ENCODE results near the gene PIK3R2. TPM values are rescaled to one million over a fixed set of nuclear protein-coding genes. Genes with fewer than 3 reads are reported as not detected.
A peak's percentile ranks its signal among the peaks of the same experiment; 100 is the strongest.

Gene PIK3R2
- total RNA-seq, 1 donor from 2014 or later, result 19.9 TPM

DNA sequence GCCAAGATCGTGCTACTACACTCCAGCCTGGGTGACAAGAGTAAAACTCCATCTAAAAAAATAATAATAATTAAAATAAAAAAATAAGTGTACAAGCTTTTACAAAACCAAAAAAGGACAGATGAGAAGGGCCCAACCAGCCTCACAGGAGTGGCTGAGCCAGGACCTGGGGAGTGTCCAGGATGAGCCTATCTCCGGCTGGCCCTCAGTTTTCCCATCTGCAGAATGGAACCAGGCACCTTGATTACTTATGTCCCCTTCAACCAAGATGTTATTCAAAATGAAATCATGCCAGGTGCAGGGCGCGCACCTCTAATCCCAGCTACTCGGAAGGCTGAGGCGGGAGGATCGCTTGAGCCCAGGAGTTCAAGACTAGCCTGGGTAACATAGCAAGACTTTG, 11.1 kb downstream of the PIK3R2 start:
- TF ChIP-seq, protein P1, sequence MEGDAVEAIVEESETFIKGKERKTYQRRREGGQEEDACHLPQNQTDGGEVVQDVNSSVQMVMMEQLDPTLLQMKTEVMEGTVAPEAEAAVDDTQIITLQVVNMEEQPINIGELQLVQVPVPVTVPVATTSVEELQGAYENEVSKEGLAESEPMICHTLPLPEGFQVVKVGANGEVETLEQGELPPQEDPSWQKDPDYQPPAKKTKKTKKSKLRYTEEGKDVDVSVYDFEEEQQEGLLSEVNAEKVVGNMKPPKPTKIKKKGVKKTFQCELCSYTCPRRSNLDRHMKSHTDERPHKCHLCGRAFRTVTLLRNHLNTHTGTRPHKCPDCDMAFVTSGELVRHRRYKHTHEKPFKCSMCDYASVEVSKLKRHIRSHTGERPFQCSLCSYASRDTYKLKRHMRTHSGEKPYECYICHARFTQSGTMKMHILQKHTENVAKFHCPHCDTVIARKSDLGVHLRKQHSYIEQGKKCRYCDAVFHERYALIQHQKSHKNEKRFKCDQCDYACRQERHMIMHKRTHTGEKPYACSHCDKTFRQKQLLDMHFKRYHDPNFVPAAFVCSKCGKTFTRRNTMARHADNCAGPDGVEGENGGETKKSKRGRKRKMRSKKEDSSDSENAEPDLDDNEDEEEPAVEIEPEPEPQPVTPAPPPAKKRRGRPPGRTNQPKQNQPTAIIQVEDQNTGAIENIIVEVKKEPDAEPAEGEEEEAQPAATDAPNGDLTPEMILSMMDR (conservative IDR thresholded peaks at IDR 0.05; ENCODE audit: low read depth, low read length), result no peak
- DNase-seq (ENCODE audit: low read depth), result no peak
- H3K4me3 ChIP-seq (ENCODE audit: low read depth, low read length), result no peak overlapping the region

DNA sequence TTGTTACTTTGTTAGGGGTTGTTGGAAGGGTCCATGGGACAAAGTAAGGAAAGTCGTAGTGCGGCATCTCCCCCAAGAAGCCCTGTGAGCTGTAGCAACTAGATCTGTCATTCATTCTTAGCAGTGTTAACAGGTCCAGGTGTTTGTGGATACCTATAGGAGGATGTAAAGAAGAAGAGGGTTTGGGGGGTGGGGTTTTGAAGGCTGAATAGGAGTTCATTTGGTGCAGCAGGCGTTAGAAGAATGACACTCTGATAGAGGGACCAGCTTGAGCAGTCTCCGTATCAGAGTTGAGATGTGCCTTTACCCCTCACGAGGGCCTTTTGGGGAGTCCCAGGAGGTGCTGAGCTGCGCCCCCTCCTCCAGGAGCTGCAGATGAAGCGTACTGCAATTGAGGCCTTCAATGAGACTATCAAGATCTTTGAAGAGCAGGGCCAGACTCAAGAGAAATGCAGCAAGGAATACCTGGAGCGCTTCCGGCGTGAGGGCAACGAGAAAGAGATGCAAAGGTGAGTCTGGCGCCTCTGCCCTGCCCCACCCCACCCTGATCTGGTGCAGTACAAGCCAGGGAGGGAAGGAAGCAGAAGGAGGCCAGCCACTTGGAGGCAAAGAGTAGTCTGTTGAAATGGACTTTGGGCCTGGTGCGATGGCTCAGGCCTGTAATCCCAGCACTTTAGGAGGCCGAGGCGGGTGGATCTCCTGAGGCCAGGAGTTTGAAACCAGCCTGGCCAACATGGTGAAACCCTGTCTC, 13.0 kb downstream of the PIK3R2 start:
- no peak for DNase-seq (ENCODE audit: low read depth)
- TF ChIP-seq, protein P1 (conservative IDR thresholded peaks at IDR 0.05; ENCODE audit: low read depth, low read length), result no peak
- H3K4me3 ChIP-seq (ENCODE audit: low read depth, low read length), result no peak overlapping the region

GRCh38 chr19:18167011-18167410, 14.0 kb downstream of the PIK3R2 start:
- TF ChIP-seq, protein P1 (conservative IDR thresholded peaks at IDR 0.05; ENCODE audit: low read depth, low read length), result no peak
- DNase-seq (ENCODE audit: low read depth), result no peak
- H3K4me3 ChIP-seq (ENCODE audit: low read depth, low read length), result no peak overlapping the region

DNA sequence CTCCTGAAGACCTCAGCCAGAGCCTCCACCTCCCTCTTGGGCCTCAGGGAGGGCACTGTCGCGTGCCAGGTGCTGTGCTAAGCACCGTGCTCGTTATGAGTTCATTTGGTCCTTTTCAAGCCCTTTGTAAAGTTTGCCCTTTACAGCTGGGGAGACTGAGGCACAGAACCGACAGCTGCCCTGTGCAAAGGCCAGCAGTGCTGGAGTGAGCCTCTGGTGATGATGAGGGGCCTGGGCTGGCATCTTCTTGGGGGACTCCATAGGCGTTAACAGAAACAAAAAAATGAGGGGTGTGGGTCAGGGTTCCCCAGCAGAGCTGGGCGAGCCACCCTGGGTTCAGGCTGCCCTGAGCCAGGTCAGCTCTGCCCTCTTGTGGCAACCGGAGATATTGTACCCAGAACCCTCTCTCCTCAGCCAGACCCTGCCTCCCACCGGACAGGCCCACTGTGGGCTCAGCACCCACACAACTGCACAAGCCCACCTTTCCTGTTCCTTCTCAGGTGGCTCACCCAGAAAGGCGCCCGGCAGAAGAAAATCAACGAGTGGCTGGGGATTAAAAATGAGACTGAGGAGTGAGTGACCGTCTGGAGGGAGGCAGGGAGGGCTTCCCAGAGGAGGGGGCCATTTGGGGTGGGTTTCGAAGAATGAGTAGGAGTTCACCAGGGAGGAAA, 15.1 kb downstream of the PIK3R2 start:
- no peak overlapping the region for H3K4me3 ChIP-seq (ENCODE audit: low read depth, low read length)
- no peak for DNase-seq (ENCODE audit: low read depth)
- TF ChIP-seq, protein P1 (conservative IDR thresholded peaks at IDR 0.05; ENCODE audit: low read depth, low read length), result peak; percentile 74

- TF ChIP-seq, protein P1 (conservative IDR thresholded peaks at IDR 0.05; ENCODE audit: low read depth, low read length), result no peak
- DNase-seq (ENCODE audit: low read depth), result no peak
- no peak overlapping the region for H3K4me3 ChIP-seq (ENCODE audit: low read depth, low read length)
Observed at GRCh38 chr19:18168673-18169381, 15.9 kb downstream of the PIK3R2 start.

- TF ChIP-seq, protein P1 (conservative IDR thresholded peaks at IDR 0.05; ENCODE audit: low read depth, low read length), result no peak
- DNase-seq (ENCODE audit: low read depth), result no peak
- H3K4me3 ChIP-seq (ENCODE audit: low read depth, low read length), result no peak overlapping the region
Observed at GRCh38 chr19:18170714-18171255, 17.8 kb downstream of the PIK3R2 start.

All from epithelial cell of proximal tubule (primary cell).